Lung (tissue), 12 donors: ENCODE measurements around the gene ESCO1. TPM values are rescaled to one million over a fixed set of nuclear protein-coding genes. Genes with fewer than 3 reads are reported as not detected.

Experiments
- ATAC-seq: fragments of 200-7000 bp; cut with Tn5 transposase; one replicate; pipeline ENCODE4 v1.9.1; 2020; ENCODE audit warnings: moderate number of reproducible peaks; ENCODE audit not compliant: insufficient read depth, low FRiP score
- DNase-seq, 3 donors: peaks; one replicate each; pipeline ENCODE4 v3.0.0-alpha.2; 2013 to 2017
- H3K27ac ChIP-seq, 2 donors: one replicate each; pipeline ENCODE4 v1.5.1; 2013; ENCODE audit warnings: mild to moderate bottlenecking in 2 of 2, moderate library complexity in 2 of 2, control low read depth in 1 of 2, inconsistent platforms in 1 of 2, low read depth in 1 of 2, low read length in 1 of 2
- H3K27me3 ChIP-seq, 3 donors: one replicate each; pipeline ENCODE4 v1.5.1; 2013; ENCODE audit warnings: low read length in 2 of 3; ENCODE audit not compliant: control insufficient read depth in 3 of 3, insufficient read depth in 3 of 3
- H3K36me3 ChIP-seq, 4 donors: one replicate each; pipeline ENCODE4 v1.5.1; 2013; ENCODE audit warnings: low read length in 4 of 4, mild to moderate bottlenecking in 1 of 4, moderate library complexity in 1 of 4; ENCODE audit not compliant: control insufficient read depth in 4 of 4, insufficient read depth in 4 of 4
- H3K4me1 ChIP-seq, 5 donors: one replicate each; pipeline ENCODE4 v1.5.1; 2013; ENCODE audit warnings: low read length in 5 of 5, mild to moderate bottlenecking in 2 of 5, moderate library complexity in 1 of 5; ENCODE audit not compliant: control insufficient read depth in 5 of 5, insufficient read depth in 5 of 5
- H3K4me3 ChIP-seq: one replicate; pipeline ENCODE4 v1.5.1; 2013; ENCODE audit warnings: mild to moderate bottlenecking, control low read depth, moderate library complexity
- H3K9ac ChIP-seq, 2 donors: one replicate each; pipeline ENCODE4 v1.5.1; 2013; ENCODE audit warnings: low read length in 2 of 2, control low read depth in 1 of 2; ENCODE audit not compliant: insufficient read depth in 1 of 2
- H3K9me3 ChIP-seq, 4 donors: one replicate each; pipeline ENCODE4 v1.5.1; 2013; ENCODE audit warnings: low read length in 3 of 4, mild to moderate bottlenecking in 1 of 4, moderate library complexity in 1 of 4; ENCODE audit not compliant: control insufficient read depth in 4 of 4, insufficient read depth in 3 of 4
- WGBS, 2 donors: extraction: QIAGEN DNeasy Blood & Tissue Kit; methylation state at CpG; one replicate each; pipeline ENCODE4 v1.1.7; 2013; 5-methylcytosine and 5-hydroxymethylcytosine counted together
- polyA plus RNA-seq, 2 donors: library from polyadenylated mRNA; stranded (reverse); fragments of 200-250 nt; gene quantifications; one replicate each; pipeline ENCODE4 v1.2.1, GENCODE V29; 2013
- total RNA-seq, 2 donors: library from RNA; depleted of rRNA in 1 of 2; stranded (reverse); fragments of >200 nt in 1 of 2; gene quantifications; one replicate each; pipeline ENCODE4 v1.2.1, GENCODE V29; 2014 to 2021
- TF ChIP-seq, protein P1 (sequence below): IDR thresholded peaks from 2 replicates; pipeline ENCODE4 v1.5.1; 2012; ENCODE audit warnings: mild to moderate bottlenecking; ENCODE audit errors: control extremely low read depth, extremely low read depth
- donor health status: control.
- donor health status: control.
- donor health status: Bipolar disorder and iron deficiency.
- donor health status: healthy.
- donor health status: DM: yes; HTN: yes; CAD: no.

ESCO1 gene
- total and polyA plus RNA-seq, 4 donors = 7.7 to 28.2 (median 12.7) TPM

DNA sequence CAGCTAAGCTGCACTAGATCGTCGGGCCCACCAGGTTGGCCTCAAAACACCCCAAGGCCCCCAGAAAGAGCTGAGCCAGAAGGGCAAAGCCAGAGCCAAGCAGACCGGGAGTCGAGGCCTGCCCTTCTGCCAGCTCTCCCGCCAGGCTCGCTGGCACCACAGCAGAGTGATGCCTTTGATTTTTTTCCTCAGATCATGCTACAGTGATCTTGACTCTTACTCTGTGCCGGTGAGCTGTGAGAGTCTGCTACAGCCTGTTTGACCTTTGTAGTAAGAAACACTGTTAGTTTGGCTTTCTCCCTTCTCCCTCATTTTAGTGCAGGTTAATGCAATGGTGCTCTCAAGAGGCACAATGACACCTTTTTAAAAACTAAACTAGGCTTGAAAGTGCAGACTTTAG lies 97.8 kb downstream of the ESCO1 start:
- no peak overlapping the region for H3K9ac ChIP-seq
- ATAC-seq = no peak
- no peak for DNase-seq

DNA sequence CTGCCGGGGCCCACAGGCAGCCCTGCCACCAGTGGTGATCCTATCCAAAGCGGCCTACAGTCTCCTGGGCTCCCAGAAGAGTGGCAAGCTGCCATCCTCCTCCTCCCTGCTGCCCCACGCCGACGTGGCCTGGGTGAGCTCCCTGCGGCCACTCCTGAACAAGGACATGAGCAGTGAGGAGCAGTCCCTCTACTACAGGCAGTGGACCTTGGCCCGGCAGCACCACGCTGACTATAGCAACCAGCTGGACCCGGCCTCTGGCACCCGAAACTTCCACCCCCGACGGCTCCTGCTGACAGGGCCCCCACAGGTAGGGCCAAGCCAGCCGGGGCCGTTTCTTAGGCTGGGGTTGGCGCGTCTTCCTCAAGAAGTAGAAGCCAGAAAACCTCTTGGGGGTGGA lies 100.5 kb downstream of the ESCO1 start:
- Histone ChIP-seq H3K27ac (no peak overlapping the region), H3K9me3 (no peaks in the 10 kb centered on the region), H3K9ac (no peak overlapping the region), H3K36me3 (no peaks in the 10 kb centered on the region), H3K4me3 (no peak overlapping the region), H3K4me1 (no peaks in the 10 kb centered on the region), H3K27me3 (no peaks in the 10 kb centered on the region)
- WGBS, 2 donors = 89 to 93% methylated on average over 16 of the region's 16 CpGs
- no peak for DNase-seq
- no peak for ATAC-seq
- TF ChIP-seq, protein P1, sequence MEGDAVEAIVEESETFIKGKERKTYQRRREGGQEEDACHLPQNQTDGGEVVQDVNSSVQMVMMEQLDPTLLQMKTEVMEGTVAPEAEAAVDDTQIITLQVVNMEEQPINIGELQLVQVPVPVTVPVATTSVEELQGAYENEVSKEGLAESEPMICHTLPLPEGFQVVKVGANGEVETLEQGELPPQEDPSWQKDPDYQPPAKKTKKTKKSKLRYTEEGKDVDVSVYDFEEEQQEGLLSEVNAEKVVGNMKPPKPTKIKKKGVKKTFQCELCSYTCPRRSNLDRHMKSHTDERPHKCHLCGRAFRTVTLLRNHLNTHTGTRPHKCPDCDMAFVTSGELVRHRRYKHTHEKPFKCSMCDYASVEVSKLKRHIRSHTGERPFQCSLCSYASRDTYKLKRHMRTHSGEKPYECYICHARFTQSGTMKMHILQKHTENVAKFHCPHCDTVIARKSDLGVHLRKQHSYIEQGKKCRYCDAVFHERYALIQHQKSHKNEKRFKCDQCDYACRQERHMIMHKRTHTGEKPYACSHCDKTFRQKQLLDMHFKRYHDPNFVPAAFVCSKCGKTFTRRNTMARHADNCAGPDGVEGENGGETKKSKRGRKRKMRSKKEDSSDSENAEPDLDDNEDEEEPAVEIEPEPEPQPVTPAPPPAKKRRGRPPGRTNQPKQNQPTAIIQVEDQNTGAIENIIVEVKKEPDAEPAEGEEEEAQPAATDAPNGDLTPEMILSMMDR = no peak

More for the DNA sequence above, 97.8 kb downstream of the ESCO1 start:
- Histone ChIP-seq H3K36me3 (no peaks in the 10 kb centered on the region), H3K4me1 (no peaks in the 10 kb centered on the region), H3K27me3 (no peaks in the 10 kb centered on the region), H3K9me3 (no peaks in the 10 kb centered on the region), H3K4me3 (no peak overlapping the region), H3K27ac (no peak overlapping the region)
- TF ChIP-seq, protein P1 = no peak
- 88 to 91% methylated on average over 7 of the region's 7 CpGs for WGBS, 2 donors

DNA sequence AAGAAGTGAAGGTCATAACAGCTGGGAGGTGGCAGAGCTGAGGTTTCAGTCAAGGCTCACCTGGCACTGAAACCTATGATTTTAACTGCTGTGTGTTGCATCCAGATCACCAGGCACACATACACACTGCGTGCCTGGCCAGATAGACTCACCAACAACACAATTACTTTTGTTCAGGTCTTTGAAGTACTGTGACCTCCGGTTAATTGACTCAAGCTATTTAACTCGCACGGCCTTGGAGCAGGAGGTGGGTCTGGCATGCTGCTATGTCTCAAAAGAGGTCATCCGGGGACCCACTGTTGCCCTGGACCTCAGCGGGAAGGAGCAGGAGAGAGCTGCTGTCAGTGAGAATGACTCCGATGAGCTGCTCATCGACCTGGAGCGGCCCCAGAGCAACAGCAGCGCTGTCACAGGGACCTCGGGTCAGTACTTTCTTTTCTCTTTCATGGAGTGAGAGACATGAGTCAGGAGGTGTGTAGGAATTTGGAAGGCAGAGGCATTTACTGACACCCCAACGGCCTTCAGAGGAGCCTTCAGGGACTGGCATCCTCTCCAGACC lies 104.1 kb downstream of the ESCO1 start:
- ATAC-seq = no peak
- WGBS, 2 donors = 88 to 91% methylated on average over 12 of the region's 12 CpGs

More for the DNA sequence above, 104.1 kb downstream of the ESCO1 start:
- Histone ChIP-seq H3K9me3 (no peaks in the 10 kb centered on the region), H3K36me3 (no peaks in the 10 kb centered on the region), H3K4me3 (no peak overlapping the region), H3K9ac (no peak overlapping the region), H3K4me1 (no peaks in the 10 kb centered on the region), H3K27me3 (no peaks in the 10 kb centered on the region), H3K27ac (no peak overlapping the region)
- no peak for DNase-seq
- TF ChIP-seq, protein P1 = no peak
